Activated naive CD8-positive, alpha-beta T cell (primary cell): ENCODE results near the gene SKI.
"Not testable (repeated sequence)": the region's sequence is repeated elsewhere in the genome, so short reads cannot be mapped to it uniquely, and the experiment has no call there.

Experiments
- H3K27ac Mint-ChIP-seq: one replicate; pipeline ENCODE4 v1.8.0; 2021; ENCODE audit warnings: mixed read lengths
- H3K27me3 Mint-ChIP-seq: one replicate; pipeline ENCODE4 v1.8.0; 2021; ENCODE audit warnings: mixed read lengths
- H3K36me3 Mint-ChIP-seq: one replicate; pipeline ENCODE4 v1.8.0; 2021; ENCODE audit warnings: mixed read lengths
- H3K4me1 Mint-ChIP-seq: one replicate; pipeline ENCODE4 v1.8.0; 2021; ENCODE audit warnings: low read depth, mixed read lengths
- H3K4me3 Mint-ChIP-seq: one replicate; pipeline ENCODE4 v1.8.0; 2021; ENCODE audit warnings: mild to moderate bottlenecking, mixed read lengths
- H3K9me3 Mint-ChIP-seq: one replicate; pipeline ENCODE4 v1.8.0; 2021; ENCODE audit warnings: low read depth, mixed read lengths

Gene SKI

DNA sequence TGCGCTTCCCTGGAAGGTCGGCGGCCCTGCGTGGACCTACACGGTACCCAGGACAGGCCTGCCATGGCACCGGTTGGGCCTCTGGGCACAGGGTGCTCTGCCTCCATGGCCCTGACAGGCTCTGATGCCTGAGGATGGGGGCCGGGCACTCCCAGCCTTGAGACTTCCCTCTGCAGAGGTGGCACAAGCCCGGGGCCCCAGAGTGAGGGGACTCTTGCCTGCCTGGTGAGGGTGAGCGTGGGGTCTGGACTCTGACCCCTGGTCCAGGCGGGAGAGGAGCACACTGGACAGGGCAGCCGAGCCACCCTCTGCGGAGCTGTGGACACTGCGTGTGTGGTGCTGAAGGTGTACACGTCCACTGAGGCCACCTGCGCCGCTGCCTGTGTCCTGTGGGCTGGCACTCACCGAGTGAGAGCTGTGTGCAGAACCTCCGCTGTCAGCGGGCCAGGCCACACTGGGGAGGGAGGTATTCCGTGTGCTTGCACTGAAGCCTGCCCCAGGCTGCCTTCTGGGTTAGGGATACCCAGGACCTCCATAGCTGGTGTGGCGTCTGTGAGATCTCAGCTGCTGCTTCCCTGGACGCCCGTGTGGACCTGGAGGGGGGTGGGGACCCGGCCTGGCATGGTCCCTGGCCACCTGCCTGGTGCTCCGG is 10.4 kb downstream of the SKI start:
- no peaks in the 10 kb centered on the region for H3K36me3 Mint-ChIP-seq
- no peaks in the 10 kb centered on the region for H3K9me3 Mint-ChIP-seq
- peaks cover 86% of the 10 kb centered on the region for H3K4me1 Mint-ChIP-seq
- peak overlapping the region; percentile 73 for H3K27ac Mint-ChIP-seq
- no peaks in the 10 kb centered on the region for H3K27me3 Mint-ChIP-seq
- H3K4me3 Mint-ChIP-seq, result peak overlapping the region; percentile 47

DNA sequence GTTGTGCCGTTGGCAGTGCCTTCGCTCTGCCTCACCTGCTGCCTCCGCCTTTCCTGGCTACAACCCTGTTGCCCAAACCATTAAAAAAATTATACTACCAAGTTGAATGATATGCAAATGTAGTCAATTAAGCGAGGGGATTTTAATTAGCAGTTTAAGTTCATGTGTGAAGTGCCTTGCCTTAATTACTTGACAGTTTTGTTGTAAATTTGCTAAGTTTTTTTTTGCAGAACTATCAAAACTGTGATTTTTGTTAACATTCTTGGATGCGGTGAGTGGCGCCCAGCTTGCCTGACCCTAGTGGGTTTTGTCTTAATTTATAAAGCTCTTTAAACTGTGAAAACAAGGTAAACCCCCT is 10.9 kb downstream of the SKI start:
- no peaks in the 10 kb centered on the region for H3K36me3 Mint-ChIP-seq
- peak overlapping the region; percentile 47 for H3K4me3 Mint-ChIP-seq
- peaks cover 85% of the 10 kb centered on the region for H3K4me1 Mint-ChIP-seq
- peak overlapping the region; percentile 73 for H3K27ac Mint-ChIP-seq
- no peaks in the 10 kb centered on the region for H3K27me3 Mint-ChIP-seq
- H3K9me3 Mint-ChIP-seq, result no peaks in the 10 kb centered on the region

DNA sequence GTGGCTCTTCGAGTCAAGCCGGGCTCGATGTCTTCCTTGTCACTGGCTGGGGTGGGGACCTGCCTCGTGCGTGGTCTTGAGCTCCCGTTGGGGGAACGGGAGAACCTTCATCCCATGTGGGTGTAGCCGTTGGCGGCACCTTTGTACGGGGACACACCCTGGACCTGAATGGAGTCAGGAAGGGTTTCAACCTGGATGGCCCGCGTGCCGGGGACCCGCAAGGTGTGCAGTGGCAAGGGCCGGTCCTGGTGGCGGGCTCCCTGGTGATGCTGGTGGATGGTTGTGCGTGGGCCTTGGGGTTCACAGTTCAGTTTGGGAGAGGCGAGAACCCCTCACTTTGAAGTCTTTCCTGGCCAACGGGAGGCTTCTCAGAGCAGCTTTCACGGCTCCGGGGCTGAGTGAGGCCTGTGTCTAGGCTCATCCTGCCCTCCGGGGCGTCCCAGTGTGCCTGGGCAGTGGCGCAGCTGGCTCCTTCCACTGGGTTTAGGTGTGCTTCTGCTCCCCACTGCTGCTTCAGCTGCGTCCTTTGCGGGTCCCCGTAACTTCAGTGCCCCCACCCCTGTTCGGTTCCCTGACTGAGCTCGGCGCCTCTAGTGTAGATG is 11.4 kb downstream of the SKI start:
- Mint-ChIP-seq H3K27ac (peak overlapping the region; percentile 81), H3K36me3 (no peaks in the 10 kb centered on the region), H3K4me3 (peak overlapping the region; percentile 74), H3K27me3 (no peaks in the 10 kb centered on the region), H3K4me1 (peaks cover 84% of the 10 kb centered on the region), H3K9me3 (no peaks in the 10 kb centered on the region)

DNA sequence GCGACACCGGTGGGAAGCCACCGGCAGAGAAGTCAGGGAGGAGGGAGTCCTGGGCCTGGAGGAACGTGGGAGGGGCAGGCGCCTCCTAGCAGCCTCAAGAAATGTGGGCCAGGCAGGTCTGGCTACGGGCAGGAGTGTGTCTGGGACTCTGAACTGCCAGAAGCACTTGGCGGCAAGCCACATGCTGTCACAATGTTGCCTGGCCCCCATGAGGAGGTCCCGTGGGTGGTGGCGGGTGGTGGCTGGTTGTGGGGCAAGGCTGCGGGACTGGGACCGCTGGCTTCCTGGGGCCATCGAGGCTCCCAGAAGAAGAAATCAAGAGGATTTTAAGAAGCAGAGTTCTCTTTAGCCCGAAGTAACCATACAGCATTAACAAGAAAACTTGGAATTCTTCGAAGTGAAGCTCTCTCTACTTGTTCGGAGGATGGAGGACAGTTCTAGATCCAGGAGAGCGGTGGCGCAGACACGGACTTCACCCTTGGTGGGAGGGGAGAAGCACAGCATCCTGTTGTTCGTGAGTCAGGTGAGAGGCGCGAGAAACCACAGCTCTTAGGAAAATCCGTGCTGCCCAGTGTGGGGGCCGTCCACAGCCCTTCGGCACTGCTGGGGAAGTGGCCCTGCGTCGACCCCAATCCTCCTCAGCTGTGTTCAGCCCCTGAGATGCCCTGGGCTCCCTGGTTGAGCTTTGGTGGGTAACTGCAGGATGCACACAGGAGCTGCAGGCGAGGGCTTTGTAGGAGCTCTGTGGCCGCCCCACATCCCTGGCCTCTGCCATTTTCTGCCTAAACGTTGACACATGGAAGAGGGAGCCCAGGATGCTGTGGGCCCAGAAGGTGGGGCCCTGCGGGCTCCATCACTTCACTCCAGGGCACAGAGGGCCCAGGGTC is 12.4 kb downstream of the SKI start:
- no peaks in the 10 kb centered on the region for H3K36me3 Mint-ChIP-seq
- peak overlapping the region; percentile 81 for H3K27ac Mint-ChIP-seq
- H3K9me3 Mint-ChIP-seq, result no peaks in the 10 kb centered on the region
- peaks cover 87% of the 10 kb centered on the region for H3K4me1 Mint-ChIP-seq
- H3K4me3 Mint-ChIP-seq, result peak overlapping the region; percentile 74
- no peaks in the 10 kb centered on the region for H3K27me3 Mint-ChIP-seq

DNA sequence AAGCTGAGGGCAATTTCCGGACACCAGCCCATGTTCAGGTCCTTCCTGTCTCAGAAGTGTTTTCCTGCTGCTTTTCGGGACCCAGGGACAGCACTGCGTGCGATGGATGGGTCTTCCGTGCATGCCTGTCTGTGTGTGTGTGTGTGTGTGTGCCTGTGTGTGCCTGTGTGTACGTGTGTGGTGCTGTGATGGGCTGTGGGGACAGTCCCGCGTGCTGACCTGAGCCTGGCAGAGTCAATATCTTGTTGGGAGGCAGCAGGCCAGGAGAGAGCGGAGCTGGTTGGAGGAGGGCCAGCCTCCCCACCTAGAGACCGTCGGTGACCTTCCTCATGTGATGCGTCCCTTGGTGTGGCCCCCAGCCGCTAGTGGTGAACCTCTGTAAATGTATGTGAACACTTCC is 13.7 kb downstream of the SKI start:
- Mint-ChIP-seq H3K27me3 (no peaks in the 10 kb centered on the region), H3K9me3 (no peaks in the 10 kb centered on the region), H3K36me3 (no peaks in the 10 kb centered on the region), H3K27ac (peak overlapping the region; percentile 70), H3K4me1 (peaks cover 84% of the 10 kb centered on the region), H3K4me3 (peak overlapping the region; percentile 21)

DNA sequence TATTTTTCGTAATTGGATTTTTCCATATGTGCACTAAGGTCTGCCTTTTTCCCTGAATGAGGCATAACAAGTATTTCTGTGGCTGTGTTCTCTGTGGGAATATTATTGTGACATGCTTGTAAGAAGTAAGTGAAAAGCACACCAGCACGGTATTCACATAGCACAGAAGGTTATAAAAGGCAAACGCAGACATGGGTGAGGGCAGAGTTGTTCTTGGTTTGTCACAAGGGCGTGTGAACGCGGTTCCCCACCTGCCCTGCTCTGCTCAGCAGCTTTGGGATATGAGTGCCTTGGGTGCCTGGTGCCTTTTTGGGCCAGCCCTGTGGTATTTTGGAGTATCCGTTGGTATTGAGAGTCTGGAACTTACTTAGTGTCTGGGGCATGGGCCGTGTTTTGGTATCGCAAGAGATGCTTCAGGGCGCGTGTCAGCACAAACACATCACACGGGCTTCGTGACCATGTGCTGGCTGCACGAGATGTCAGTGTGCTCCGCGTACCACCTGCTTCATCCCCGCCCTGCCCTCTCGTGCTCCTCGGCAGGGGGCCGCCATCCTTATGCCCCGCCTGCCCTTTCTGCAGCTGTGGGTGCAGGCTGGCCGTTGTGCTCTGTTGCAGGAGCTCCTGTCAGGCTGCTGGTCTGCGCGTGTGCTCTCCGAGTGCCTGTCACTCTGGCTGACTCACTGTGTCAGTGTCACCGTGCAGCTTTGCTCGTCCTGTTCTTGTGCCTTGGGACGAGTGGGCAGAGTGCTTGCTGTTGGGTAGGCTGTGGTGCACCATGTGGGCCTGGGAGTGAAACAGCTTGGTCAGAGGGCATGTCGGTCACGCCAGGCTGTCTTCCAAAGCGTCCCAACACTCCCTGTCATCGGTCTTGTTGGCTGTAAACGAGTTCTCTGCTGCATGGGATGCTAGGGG is 15.0 kb downstream of the SKI start:
- H3K4me1 Mint-ChIP-seq, result peaks cover 82% of the 10 kb centered on the region
- H3K4me3 Mint-ChIP-seq, result peak overlapping the region; percentile 25
- H3K27ac Mint-ChIP-seq, result peak overlapping the region; percentile 46
- no peaks in the 10 kb centered on the region for H3K27me3 Mint-ChIP-seq
- no peaks in the 10 kb centered on the region for H3K36me3 Mint-ChIP-seq
- no peaks in the 10 kb centered on the region for H3K9me3 Mint-ChIP-seq

DNA sequence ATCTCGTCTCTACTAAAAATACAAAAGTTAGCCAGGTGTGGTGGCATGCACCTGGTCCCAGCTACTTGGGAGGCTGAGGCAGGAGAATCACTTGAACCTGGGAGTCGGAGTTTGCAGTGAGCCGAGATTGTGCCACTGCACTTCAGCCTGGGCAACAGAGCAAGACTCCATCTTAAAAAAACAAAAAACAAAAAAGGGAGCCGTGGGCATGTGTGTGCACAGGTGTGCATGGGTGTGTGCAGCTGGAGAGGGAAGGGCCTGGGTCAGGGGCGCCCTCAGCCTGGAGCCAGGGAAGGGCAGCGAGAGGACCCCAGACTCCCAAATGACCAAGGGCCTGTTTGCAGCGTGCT is 18.9 kb downstream of the SKI start:
- H3K9me3 Mint-ChIP-seq, result not testable (repeated sequence)

DNA sequence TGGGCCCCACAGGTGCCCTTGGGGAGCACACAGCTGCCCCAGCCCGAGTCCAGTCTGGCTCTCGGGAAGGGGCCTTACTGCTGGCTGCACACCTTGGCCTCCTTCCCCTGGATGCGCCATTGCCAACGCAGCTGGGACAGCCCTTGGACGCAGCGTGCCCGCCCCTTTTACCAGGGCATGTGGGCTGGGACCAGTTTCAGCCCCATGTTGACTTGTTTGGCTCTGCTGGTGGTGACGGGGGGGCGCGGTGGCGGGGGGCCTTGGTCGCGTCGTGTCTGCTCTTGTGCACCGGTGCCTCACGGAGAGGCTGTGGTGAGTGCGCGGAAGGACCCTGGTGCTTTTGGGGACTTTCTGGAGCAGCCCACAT is 19.6 kb downstream of the SKI start:
- Mint-ChIP-seq H3K27ac (peak overlapping the region; percentile 6), H3K4me1 (peaks cover 78% of the 10 kb centered on the region), H3K27me3 (no peaks in the 10 kb centered on the region), H3K36me3 (peaks cover 3% of the 10 kb centered on the region), H3K9me3 (no peaks in the 10 kb centered on the region), H3K4me3 (no peak overlapping the region)

More for the DNA sequence above, 18.9 kb downstream of the SKI start:
- peak overlapping the region; percentile 71 for H3K4me3 Mint-ChIP-seq
- peaks cover 78% of the 10 kb centered on the region for H3K4me1 Mint-ChIP-seq
- H3K27ac Mint-ChIP-seq, result peak overlapping the region; percentile 83
- H3K27me3 Mint-ChIP-seq, H3K36me3 Mint-ChIP-seq: not testable (repeated sequence)

DNA sequence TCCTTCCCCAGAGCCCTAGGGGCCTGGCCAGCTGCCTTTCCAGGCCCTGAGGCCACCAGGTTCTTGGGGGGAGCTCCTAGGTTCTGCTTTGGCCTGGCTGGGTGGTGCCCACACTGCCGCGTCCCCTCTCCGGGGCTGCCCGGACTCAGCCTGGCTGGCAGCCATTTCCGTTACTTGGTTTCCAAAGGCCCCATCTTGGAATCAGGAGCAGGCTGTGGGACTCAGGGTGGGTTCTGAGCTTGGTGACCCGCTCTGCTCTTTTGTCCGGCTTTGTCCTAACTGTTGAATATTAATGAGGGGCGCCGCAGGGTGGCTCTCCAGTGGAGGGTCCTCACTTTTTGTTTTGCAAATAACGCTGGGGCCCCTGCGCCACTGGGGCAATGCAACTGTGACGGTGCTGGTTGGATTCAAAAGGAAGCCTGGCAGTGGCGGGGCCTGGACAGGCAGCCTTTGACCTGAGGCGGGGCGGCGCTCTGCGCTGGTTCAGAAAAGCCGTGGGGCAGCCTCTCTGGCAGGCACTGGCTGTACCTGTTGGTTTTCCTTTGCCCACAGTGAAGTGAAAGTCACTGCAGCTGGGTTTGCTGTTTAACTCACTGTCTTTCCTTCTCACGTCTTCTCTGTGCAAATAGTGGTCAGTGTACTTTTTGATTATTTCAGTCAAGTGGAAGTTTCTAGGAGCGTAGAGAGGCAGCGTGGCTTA is 20.2 kb downstream of the SKI start:
- H3K4me3 Mint-ChIP-seq, result no peak overlapping the region
- no peaks in the 10 kb centered on the region for H3K27me3 Mint-ChIP-seq
- H3K27ac Mint-ChIP-seq, result no peak overlapping the region
- H3K36me3 Mint-ChIP-seq, result peaks cover 3% of the 10 kb centered on the region
- no peaks in the 10 kb centered on the region for H3K9me3 Mint-ChIP-seq
- peaks cover 76% of the 10 kb centered on the region for H3K4me1 Mint-ChIP-seq

DNA sequence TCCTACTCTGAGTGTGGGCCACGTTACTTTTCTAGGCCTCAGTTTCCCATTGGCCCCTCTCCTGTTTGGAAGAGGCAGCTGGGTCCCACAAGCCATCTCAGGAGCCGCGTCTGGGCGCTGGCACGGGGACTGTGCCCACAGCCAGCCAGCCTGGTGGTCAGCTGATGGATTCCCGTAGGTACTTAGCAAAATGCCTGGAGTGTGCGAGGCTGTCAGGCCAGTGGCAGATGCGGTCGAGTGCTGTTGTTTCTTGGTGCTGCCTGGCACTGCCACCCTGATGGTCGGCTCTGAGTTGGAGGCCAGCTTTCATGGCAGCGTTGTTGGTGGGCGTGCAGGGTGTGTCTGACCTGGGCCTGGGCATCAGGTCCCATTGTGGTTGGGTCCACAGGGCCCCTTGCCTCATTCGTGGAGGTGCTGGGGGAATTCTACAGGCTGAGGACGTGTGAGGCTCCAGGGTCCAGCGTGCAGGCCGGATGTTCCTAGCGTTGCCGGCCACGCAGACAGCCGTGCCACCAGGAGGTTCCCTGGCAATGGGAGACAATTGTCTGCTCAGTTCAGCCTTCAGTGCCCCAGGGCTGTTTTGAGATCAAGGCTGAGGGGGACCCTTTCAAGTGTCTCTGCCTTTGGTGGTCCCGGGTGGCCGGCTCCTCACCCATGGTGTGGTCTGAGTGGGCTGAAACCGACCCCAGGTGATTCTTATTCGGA is 20.9 kb downstream of the SKI start:
- H3K36me3 Mint-ChIP-seq, result peaks cover 4% of the 10 kb centered on the region
- H3K27me3 Mint-ChIP-seq, result no peaks in the 10 kb centered on the region
- no peaks in the 10 kb centered on the region for H3K9me3 Mint-ChIP-seq
- H3K4me1 Mint-ChIP-seq, result peaks cover 75% of the 10 kb centered on the region
- H3K4me3 Mint-ChIP-seq, result no peak overlapping the region
- H3K27ac Mint-ChIP-seq, result peak overlapping the region; percentile 50

DNA sequence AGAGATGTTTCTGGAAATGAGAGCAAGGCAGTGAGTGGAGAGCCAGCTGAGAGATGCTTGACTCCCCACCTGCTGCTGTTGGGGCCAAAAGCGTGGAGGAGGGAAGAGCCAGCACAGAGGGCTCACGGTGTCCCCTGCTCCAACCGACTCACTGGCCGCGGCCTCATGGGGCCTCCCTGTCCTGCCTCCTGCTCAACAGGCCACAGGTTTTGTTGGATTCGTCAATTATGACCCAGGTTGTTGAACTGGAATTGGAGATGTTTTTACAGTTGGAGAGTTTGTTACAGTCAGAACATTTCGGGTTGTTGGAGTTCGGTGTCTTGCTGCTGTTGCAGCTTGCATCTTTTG is 21.4 kb downstream of the SKI start:
- Mint-ChIP-seq H3K36me3 (peaks cover 4% of the 10 kb centered on the region), H3K9me3 (no peaks in the 10 kb centered on the region), H3K27ac (peak overlapping the region; percentile 50), H3K27me3 (no peaks in the 10 kb centered on the region), H3K4me3 (no peak overlapping the region), H3K4me1 (peaks cover 75% of the 10 kb centered on the region)

DNA sequence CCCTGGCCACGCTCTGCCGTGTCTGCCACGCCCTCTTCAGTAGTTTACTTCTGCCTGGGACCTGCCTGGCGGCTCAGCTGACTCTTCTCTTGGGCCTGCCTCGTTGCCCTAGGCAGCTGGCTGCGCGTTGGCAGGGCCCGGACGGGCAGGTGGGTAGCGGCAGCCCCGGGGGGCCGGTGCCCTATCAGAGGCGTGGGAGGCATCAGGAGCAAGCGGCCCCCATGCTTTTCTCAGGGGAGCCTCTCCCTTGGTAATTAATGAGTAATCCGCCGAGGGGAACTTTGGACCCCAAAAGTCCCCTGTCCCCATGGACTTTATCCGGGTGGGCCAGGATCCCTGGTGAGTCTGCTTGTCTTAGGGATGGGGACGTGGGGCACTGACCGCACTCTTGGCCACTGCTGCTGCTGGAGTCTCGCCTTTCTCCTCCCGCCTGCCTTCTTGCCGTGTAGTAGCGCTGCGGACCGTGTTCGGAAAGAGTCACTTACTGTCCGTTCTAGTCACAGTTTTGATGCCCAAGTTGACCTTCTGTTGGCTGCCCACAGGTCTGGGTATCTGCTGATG is 22.7 kb downstream of the SKI start:
- no peaks in the 10 kb centered on the region for H3K9me3 Mint-ChIP-seq
- H3K4me3 Mint-ChIP-seq, result no peak overlapping the region
- peaks cover 4% of the 10 kb centered on the region for H3K36me3 Mint-ChIP-seq
- no peaks in the 10 kb centered on the region for H3K27me3 Mint-ChIP-seq
- H3K27ac Mint-ChIP-seq, result peak overlapping the region; percentile 34
- H3K4me1 Mint-ChIP-seq, result peaks cover 69% of the 10 kb centered on the region

DNA sequence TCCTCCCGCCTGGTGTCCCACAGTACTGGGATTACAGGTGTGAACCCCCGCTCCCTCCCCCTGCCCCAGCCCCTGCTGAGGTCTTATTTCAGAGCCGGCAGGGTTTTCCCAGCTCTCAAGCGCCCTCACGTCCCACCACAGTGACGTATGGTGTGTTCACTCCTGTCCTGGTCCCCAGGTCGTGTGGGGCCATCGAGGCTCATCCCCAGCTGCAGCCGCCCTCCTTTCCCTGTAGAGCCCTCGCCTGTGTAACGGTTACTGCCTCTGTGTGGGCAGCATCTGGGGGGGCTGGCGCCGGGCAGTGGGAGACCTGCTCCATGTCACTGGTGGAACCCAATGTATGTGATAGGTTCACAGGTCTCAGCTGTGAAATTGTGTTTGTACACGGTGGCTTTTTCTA is 23.2 kb downstream of the SKI start:
- peaks cover 63% of the 10 kb centered on the region for H3K4me1 Mint-ChIP-seq
- no peak overlapping the region for H3K4me3 Mint-ChIP-seq
- H3K27ac Mint-ChIP-seq, result peak overlapping the region; percentile 34
- H3K9me3 Mint-ChIP-seq, result no peaks in the 10 kb centered on the region
- peaks cover 4% of the 10 kb centered on the region for H3K36me3 Mint-ChIP-seq
- no peaks in the 10 kb centered on the region for H3K27me3 Mint-ChIP-seq
